Choroid plexus epithelial cell (primary cell): ENCODE results near the gene CYREN.

ENCODE experiments used
- DNase-seq: peaks from one replicate; pipeline ENCODE4 v3.0.0-alpha.2; 2010; ENCODE audit warnings: low read depth
- H3K4me3 ChIP-seq: 2 replicates; pipeline ENCODE4 v1.5.1; 2011; ENCODE audit warnings: low read depth, mild to moderate bottlenecking, control low read depth, low read length, moderate library complexity
- CTCF ChIP-seq: conservative IDR thresholded peaks from 2 replicates; pipeline ENCODE4 v1.5.1; 2011; ENCODE audit warnings: low read depth, mild to moderate bottlenecking, control low read depth, inconsistent platforms, low read length, moderate library complexity

The CYREN gene

GRCh38 chr7:135211179-135211945 lies 40.9 kb upstream of the CYREN start, which contains the start of gene WDR91:
Gene WDR91, minus strand, starts transcription at chr7:135211526. Its CDS starts 24 bp downstream, at chr7:135211502.
- H3K4me3 ChIP-seq: peak within 1 kb of the TSS; percentile 94
- DNase-seq: peak; percentile 92
- no peak for TF ChIP-seq CTCF

- TF ChIP-seq CTCF: no peak
- no peak for DNase-seq
- peak overlapping the region; percentile 94 for H3K4me3 ChIP-seq
Measured at GRCh38 chr7:135210888-135211178, 40.3 kb upstream of the CYREN start.

- no peak for TF ChIP-seq CTCF
- no peak for DNase-seq
- H3K4me3 ChIP-seq: no peak overlapping the region
Measured at GRCh38 chr7:135209225-135209834, 38.8 kb upstream of the CYREN start.

- DNase-seq: no peak
- H3K4me3 ChIP-seq: no peak overlapping the region
- no peak for TF ChIP-seq CTCF
Measured at GRCh38 chr7:135208102-135208793, 37.7 kb upstream of the CYREN start.

- no peak overlapping the region for H3K4me3 ChIP-seq
- no peak for DNase-seq
- TF ChIP-seq CTCF: no peak
Measured at GRCh38 chr7:135207406-135208101, 37.0 kb upstream of the CYREN start.

GRCh38 chr7:135206941-135207391 lies 36.5 kb upstream of the CYREN start:
- no peak for TF ChIP-seq CTCF
- no peak overlapping the region for H3K4me3 ChIP-seq
- DNase-seq: no peak
